ENCODE data around the gene ITGAL. TPM values are rescaled to one million over a fixed set of nuclear protein-coding genes. Genes with fewer than 3 reads are reported as not detected.
A peak's percentile ranks its signal among the peaks of the same experiment; 100 is the strongest.
"Not testable (repeated sequence)": the region's sequence is repeated elsewhere in the genome, so short reads cannot be mapped to it uniquely, and the experiment has no call there.

ITGAL gene
- total RNA-seq, 1 donor, result 29.4 TPM

GRCh38 chr16:30539986-30540526 lies 67.5 kb downstream of the ITGAL start:
- not testable (repeated sequence) for DNase-seq (ENCODE audit: low read depth in 2 of 3, low spot score in 2 of 3)

- DNase-seq (ENCODE audit: low read depth in 2 of 3, low spot score in 2 of 3), result not testable (repeated sequence)
Observed at GRCh38 chr16:30540916-30541464, 68.4 kb downstream of the ITGAL start.

- no peak for DNase-seq (ENCODE audit: low read depth in 2 of 3, low spot score in 2 of 3)
Observed at GRCh38 chr16:30541502-30542329, 69.2 kb downstream of the ITGAL start.

GRCh38 chr16:30543067-30543466 lies 70.5 kb downstream of the ITGAL start:
- no peak for DNase-seq (ENCODE audit: low read depth in 2 of 3, low spot score in 2 of 3)

- no peak for DNase-seq (ENCODE audit: low read depth in 2 of 3, low spot score in 2 of 3)
Observed at GRCh38 chr16:30546115-30546514, 73.6 kb downstream of the ITGAL start.

- no peak for DNase-seq (ENCODE audit: low read depth in 2 of 3, low spot score in 2 of 3)
Observed at GRCh38 chr16:30548416-30549253, 76.1 kb downstream of the ITGAL start.

- peak in 1 of 3 donors; percentile 43 for DNase-seq (ENCODE audit: low read depth in 2 of 3, low spot score in 2 of 3)
Observed at GRCh38 chr16:30551781-30552180, 79.2 kb downstream of the ITGAL start.

- no peak for DNase-seq (ENCODE audit: low read depth in 2 of 3, low spot score in 2 of 3)
Observed at GRCh38 chr16:30552956-30553355, 80.4 kb downstream of the ITGAL start.

- DNase-seq (ENCODE audit: low read depth in 2 of 3, low spot score in 2 of 3), result no peak
Observed at GRCh38 chr16:30553393-30553899, 80.9 kb downstream of the ITGAL start.

- DNase-seq (ENCODE audit: low read depth in 2 of 3, low spot score in 2 of 3), result no peak
Observed at GRCh38 chr16:30554557-30555314, 82.2 kb downstream of the ITGAL start.

- DNase-seq (ENCODE audit: low read depth in 2 of 3, low spot score in 2 of 3), result no peak
Observed at GRCh38 chr16:30555315-30556124, 83.0 kb downstream of the ITGAL start.

- DNase-seq (ENCODE audit: low read depth in 2 of 3, low spot score in 2 of 3), result no peak
Observed at GRCh38 chr16:30556125-30556473, 83.6 kb downstream of the ITGAL start.

GRCh38 chr16:30557707-30557956 lies 85.1 kb downstream of the ITGAL start:
- DNase-seq (ENCODE audit: low read depth in 2 of 3, low spot score in 2 of 3), result no peak

GRCh38 chr16:30557957-30558788 lies 85.6 kb downstream of the ITGAL start, which contains the start of gene ZNF764:
Gene ZNF764, minus strand, starts transcription at chr16:30558374. Its CDS starts 192 bp downstream, at chr16:30558182.
- peak; percentile 87 to 98 (median 98) for DNase-seq (ENCODE audit: low read depth in 2 of 3, low spot score in 2 of 3)

GRCh38 chr16:30558789-30559377 lies 86.3 kb downstream of the ITGAL start:
- DNase-seq (ENCODE audit: low read depth in 2 of 3, low spot score in 2 of 3), result no peak

- DNase-seq (ENCODE audit: low read depth in 2 of 3, low spot score in 2 of 3), result no peak
Observed at GRCh38 chr16:30559690-30560089, 87.1 kb downstream of the ITGAL start.

- peak in 1 of 3 donors; percentile 39 for DNase-seq (ENCODE audit: low read depth in 2 of 3, low spot score in 2 of 3)
Observed at GRCh38 chr16:30561089-30561816, 88.7 kb downstream of the ITGAL start.

- no peak for DNase-seq (ENCODE audit: low read depth in 2 of 3, low spot score in 2 of 3)
Observed at GRCh38 chr16:30562021-30562420, 89.5 kb downstream of the ITGAL start.

Data from hematopoietic multipotent progenitor cell (in vitro differentiated cells).